ENCODE data around the gene DNASE2. TPM values are rescaled to one million over a fixed set of nuclear protein-coding genes. Genes with fewer than 3 reads are reported as not detected.

The DNASE2 gene
- total and polyA plus RNA-seq, 2 of the 8 experiments (the other 6 are each of a cell fraction or from before 2014, with no cell fraction given): 33.2 to 48.2 TPM

DNA sequence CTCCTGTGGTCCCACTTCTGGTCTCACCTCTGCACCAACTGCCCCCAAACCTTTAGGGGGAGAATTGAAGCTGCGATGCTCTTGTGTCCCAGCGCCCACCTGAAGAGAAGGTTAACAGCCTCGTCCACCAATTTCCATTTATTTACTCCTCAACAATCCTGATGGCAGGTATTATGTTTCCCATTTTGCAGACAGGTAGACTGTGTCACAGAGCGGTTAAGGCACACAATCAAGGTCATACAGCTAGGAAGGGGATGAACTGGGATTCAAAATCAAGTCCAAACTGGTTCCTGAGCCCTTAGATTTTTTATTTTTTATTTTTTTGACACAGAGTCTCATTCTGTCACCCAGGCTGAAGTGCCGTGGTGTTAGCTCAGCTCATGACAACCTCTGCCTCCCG lies 6.2 kb downstream of the DNASE2 start:
- Histone ChIP-seq H2BK20ac (ENCODE audit: low read length) (no peak overlapping the region), H3K9ac (replicated peaks in 1 of 4; ENCODE audit: extremely low read depth in 1 of 4, low read depth in 3 of 4, low read length in 3 of 4) (no peak overlapping the region), H3K4me1 (replicated peaks in 1 of 4; ENCODE audit: control insufficient read depth in 3 of 4, insufficient read depth in 4 of 4, low read length in 3 of 4) (no peaks in the 10 kb centered on the region), H4K8ac (ENCODE audit: extremely low read depth, insufficient read depth, low read length) (no peak overlapping the region), H3K18ac (ENCODE audit: extremely low read depth, low read length) (no peak overlapping the region), H3K79me1 (ENCODE audit: low read depth, low read length) (no peaks in the 10 kb centered on the region), H4K91ac (replicated peaks; ENCODE audit: insufficient read length, low read length) (no peak overlapping the region), H2BK5ac (ENCODE audit: low read depth, low read length) (no peak overlapping the region), H3K4me2 (ENCODE audit: insufficient read depth in 1 of 2, low read depth in 2 of 2, low read length in 2 of 2) (no peak overlapping the region), H3K9me3 (ENCODE audit: insufficient read depth in 2 of 2, low read depth in 1 of 2, low read length in 1 of 2) (peaks cover 0 to 5% of the 10 kb centered on the region in 2 experiments; a peak in 1 of 4 replicates), H3K23ac (ENCODE audit: insufficient read length) (no peak overlapping the region), H2BK120ac (replicated peaks; ENCODE audit: low read depth, low read length) (no peak overlapping the region), H2AFZ (ENCODE audit: low read length) (no peak overlapping the region), H3K27ac (ENCODE audit: low read depth, low read length) (no peak overlapping the region), H3K4ac (replicated peaks; ENCODE audit: insufficient read length, low read depth, low read length) (no peak overlapping the region), H3K14ac (ENCODE audit: insufficient read length) (no peak overlapping the region), H4K5ac (ENCODE audit: insufficient read length, low read depth, low read length) (no peak overlapping the region), H3K56ac (replicated peaks; ENCODE audit: insufficient read length, low read depth, low read length) (no peak overlapping the region), H3K23me2 (ENCODE audit: low read depth, low read length) (no peaks in the 10 kb centered on the region), H3K27me3 (replicated peaks in 1 of 4; ENCODE audit: control insufficient read depth in 3 of 4, extremely low read depth in 1 of 4, insufficient read depth in 3 of 4, low read length in 3 of 4) (no peaks in the 10 kb centered on the region), H3K4me3 (ENCODE audit: extremely low read depth in 1 of 4, insufficient read depth in 2 of 4, low read depth in 3 of 4, low read length in 4 of 4) (no peak overlapping the region), H4K20me1 (replicated peaks in 1 of 2; ENCODE audit: control insufficient read depth in 1 of 2, insufficient read depth in 2 of 2, low read length in 2 of 2) (peaks cover 0 to 2% of the 10 kb centered on the region in 2 experiments), H2AK5ac (ENCODE audit: low read depth, low read length) (no peak overlapping the region), H2BK12ac (ENCODE audit: low read depth, low read length) (no peak overlapping the region), H3K79me2 (ENCODE audit: control insufficient read depth in 1 of 2, insufficient read depth in 2 of 2, low read length in 2 of 2) (no peaks in the 10 kb centered on the region), H3K36me3 (ENCODE audit: control insufficient read depth in 2 of 4, insufficient read depth in 4 of 4, low read length in 3 of 4) (peaks cover 2 to 29% (median 14%) of the 10 kb centered on the region in 4 experiments), H2BK15ac (ENCODE audit: low read length) (no peak overlapping the region)
- POLR2A ChIA-PET (ENCODE audit: partially characterized antibody): interaction anchor here (0.6 to 7.1 kb wide), 5 partner anchors 10 to 105 kb away, joined by 3 to 34 read pairs (median 6); no protein-coding TSS in a partner anchor
- DNase-seq (ENCODE audit: low read depth in 1 of 2, low spot score in 2 of 2) (no peak), FAIRE-seq (no peak)
- CTCF ChIA-PET (ENCODE audit: partially characterized antibody): interaction anchor here (2.1 kb wide), 1 partner anchor 28 kb away, joined by 8 read pairs; no protein-coding TSS in a partner anchor
- whole genome bisulfite sequencing, 2 experiments (ENCODE audit: extremely low coverage in 1 of 2, insufficient coverage in 1 of 2, insufficient read length in 1 of 2, insufficient replicate concordance in 2 of 2, low coverage in 1 of 2, low lambda C conversion rate in 2 of 2, missing lambda C conversion rate in 1 of 2): 96% methylated on average over 6 of the region's 6 CpGs; no CpG with 5 or more reads in 1 of the 2 experiments
- TF ChIP-seq HDAC2 (IDR thresholded peaks at IDR 0.05; ENCODE audit: borderline replicate concordance in 1 of 2, low read depth in 2 of 2, low read length in 2 of 2) (no peak), FOSL1 (IDR thresholded peaks at IDR 0.05; ENCODE audit: insufficient read depth, low read depth, low read length) (no peak), CBX5 (IDR thresholded peaks at IDR 0.05; ENCODE audit: low read depth, low read length) (no peak), SP2 (IDR thresholded peaks at IDR 0.05; ENCODE audit: low read length) (no peak), YY1 (IDR thresholded peaks at IDR 0.05; ENCODE audit: low read depth, low read length) (no peak), CTBP2 (IDR thresholded peaks at IDR 0.05; ENCODE audit: borderline replicate concordance, insufficient read depth, insufficient read length, low read length) (no peak), SIRT6 (IDR thresholded peaks at IDR 0.05; ENCODE audit: low read length) (no peak), RBBP5 (IDR thresholded peaks at IDR 0.05; ENCODE audit: borderline replicate concordance, low read depth, low read length) (no peak), RNF2 (IDR thresholded peaks at IDR 0.05; ENCODE audit: borderline replicate concordance, low read depth, low read length, missing control alignments, poor library complexity, severe bottlenecking) (no peak), TEAD4 (IDR thresholded peaks at IDR 0.05; ENCODE audit: low read depth, low read length) (no peak), CEBPB (IDR thresholded peaks at IDR 0.05; ENCODE audit: low read depth, low read length) (no peak)
- TF ChIP-seq, protein P1, sequence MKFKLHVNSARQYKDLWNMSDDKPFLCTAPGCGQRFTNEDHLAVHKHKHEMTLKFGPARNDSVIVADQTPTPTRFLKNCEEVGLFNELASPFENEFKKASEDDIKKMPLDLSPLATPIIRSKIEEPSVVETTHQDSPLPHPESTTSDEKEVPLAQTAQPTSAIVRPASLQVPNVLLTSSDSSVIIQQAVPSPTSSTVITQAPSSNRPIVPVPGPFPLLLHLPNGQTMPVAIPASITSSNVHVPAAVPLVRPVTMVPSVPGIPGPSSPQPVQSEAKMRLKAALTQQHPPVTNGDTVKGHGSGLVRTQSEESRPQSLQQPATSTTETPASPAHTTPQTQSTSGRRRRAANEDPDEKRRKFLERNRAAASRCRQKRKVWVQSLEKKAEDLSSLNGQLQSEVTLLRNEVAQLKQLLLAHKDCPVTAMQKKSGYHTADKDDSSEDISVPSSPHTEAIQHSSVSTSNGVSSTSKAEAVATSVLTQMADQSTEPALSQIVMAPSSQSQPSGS (IDR thresholded peaks at IDR 0.05; ENCODE audit: low read length): no peak

Data from H1 (cell line).